ENCODE data around the gene MIS18BP1. TPM values are rescaled to one million over a fixed set of nuclear protein-coding genes. Genes with fewer than 3 reads are reported as not detected.
"Not testable (repeated sequence)": the region's sequence is repeated elsewhere in the genome, so short reads cannot be mapped to it uniquely, and the experiment has no call there.

MIS18BP1 gene
- total RNA-seq: 10 to 100 TPM; 10.8 to 20.8 (median 12.7) TPM

- Histone ChIP-seq H3K4me3 (peak within 1 kb of the TSS; percentile 73 to 89 (median 78)), H3K4me1 (peaks cover 18 to 43% (median 30%) of the 10 kb centered on the region in 4 donors), H3K27ac (replicated peaks in 1 of 4) (peak within 1 kb of the TSS; percentile 86 to 93 (median 91)), H3K9me3 (peaks cover 0 to 7% (median 5%) of the 10 kb centered on the region in 4 donors), H3K27me3 (no peaks in the 10 kb centered on the region), H3K36me3 (no peaks in the 10 kb centered on the region)
- peak; percentile 23 for TF ChIP-seq EP300 (IDR thresholded peaks at IDR 0.05)
- TF ChIP-seq CTCF (IDR thresholded peaks at IDR 0.05): peak; percentile 60 to 77 (median 63)
- TF ChIP-seq POLR2AphosphoS5 (IDR thresholded peaks at IDR 0.05): peak; percentile 80 to 87
- peak; percentile 40 for TF ChIP-seq POLR2A (IDR thresholded peaks at IDR 0.05; ENCODE audit: low read depth)
- intact Hi-C loops (cut with DNase I): loop anchor here (5.0 kb wide), 1 partner anchor 121 kb away; the partner anchor contains the start of gene FKBP3
- 4% methylated on average over 28 of the region's 61 CpGs for WGBS
- peak; percentile 98 for DNase-seq (ENCODE audit: extremely low spot score)
Observed at GRCh38 chr14:45253070-45253753, at the start of gene MIS18BP1. TSS of gene MIS18BP1 (minus strand) at chr14:45253202. CDS start at chr14:45247286, 5,916 bp downstream.

- 76% methylated on average over 4 of the region's 4 CpGs for WGBS
- H3K9me3 ChIP-seq: no peaks in the 10 kb centered on the region
- no peaks in the 10 kb centered on the region for H3K27me3 ChIP-seq
- H3K4me3 ChIP-seq: no peak overlapping the region
- H3K36me3 ChIP-seq: no peaks in the 10 kb centered on the region
- no peaks in the 10 kb centered on the region for H3K4me1 ChIP-seq
- H3K27ac ChIP-seq (replicated peaks in 1 of 4): no peak overlapping the region
- TF ChIP-seq EP300 (IDR thresholded peaks at IDR 0.05) (no peak), CTCF (IDR thresholded peaks at IDR 0.05) (no peak), POLR2AphosphoS5 (IDR thresholded peaks at IDR 0.05) (no peak), POLR2A (IDR thresholded peaks at IDR 0.05; ENCODE audit: low read depth) (no peak)
- no peak for DNase-seq (ENCODE audit: extremely low spot score)
- intact Hi-C loops (cut with DNase I): no loop called here
Observed at GRCh38 chr14:45298423-45299117, 45.6 kb upstream of the MIS18BP1 start.

GRCh38 chr14:45294796-45295195 is 41.8 kb upstream of the MIS18BP1 start:
- H3K36me3 ChIP-seq; intact Hi-C loops (cut with DNase I); H3K27ac ChIP-seq (replicated peaks in 1 of 4); DNase-seq (ENCODE audit: extremely low spot score); H3K4me3 ChIP-seq; H3K27me3 ChIP-seq; H3K9me3 ChIP-seq; H3K4me1 ChIP-seq: not testable (repeated sequence)
- WGBS: 42% methylated on average over 1 of the region's 1 CpG

- Histone ChIP-seq H3K36me3 (no peaks in the 10 kb centered on the region), H3K4me3 (no peak overlapping the region), H3K4me1 (no peaks in the 10 kb centered on the region), H3K9me3 (no peaks in the 10 kb centered on the region), H3K27me3 (no peaks in the 10 kb centered on the region), H3K27ac (replicated peaks in 1 of 4) (no peak overlapping the region)
- no peak for DNase-seq (ENCODE audit: extremely low spot score)
- TF ChIP-seq POLR2A (IDR thresholded peaks at IDR 0.05; ENCODE audit: low read depth): no peak
- TF ChIP-seq EP300 (IDR thresholded peaks at IDR 0.05): no peak
- no peak for TF ChIP-seq POLR2AphosphoS5 (IDR thresholded peaks at IDR 0.05)
- no peak for TF ChIP-seq CTCF (IDR thresholded peaks at IDR 0.05)
- intact Hi-C loops (cut with DNase I): no loop called here
Observed at GRCh38 chr14:45290547-45290946, 37.5 kb upstream of the MIS18BP1 start.

GRCh38 chr14:45287610-45288009 is 34.6 kb upstream of the MIS18BP1 start:
- intact Hi-C loops (cut with DNase I): no loop called here
- 56% methylated on average over 2 of the region's 2 CpGs for WGBS

More at GRCh38 chr14:45287610-45288009, 34.6 kb upstream of the MIS18BP1 start:
- no peaks in the 10 kb centered on the region for H3K9me3 ChIP-seq
- no peaks in the 10 kb centered on the region for H3K4me1 ChIP-seq
- no peak overlapping the region for H3K4me3 ChIP-seq
- TF ChIP-seq CTCF (IDR thresholded peaks at IDR 0.05) (peak in 1 of 3 experiments; percentile 7), EP300 (IDR thresholded peaks at IDR 0.05) (no peak), POLR2A (IDR thresholded peaks at IDR 0.05; ENCODE audit: low read depth) (no peak), POLR2AphosphoS5 (IDR thresholded peaks at IDR 0.05) (no peak)
- DNase-seq (ENCODE audit: extremely low spot score): no peak
- no peak overlapping the region for H3K27ac ChIP-seq (replicated peaks in 1 of 4)
- H3K27me3 ChIP-seq: no peaks in the 10 kb centered on the region
- H3K36me3 ChIP-seq: no peaks in the 10 kb centered on the region
